Smooth muscle cell (in vitro differentiated cells): ENCODE measurements around the gene ATP2B2. TPM values are rescaled to one million over a fixed set of nuclear protein-coding genes. Genes with fewer than 3 reads are reported as not detected.

Experiments used
- DNase-seq: peaks from one replicate; lab custom pipeline; 2025; ENCODE audit not compliant: unreplicated experiment; lab: John Stamatoyannopoulos, UW
- H2AFZ ChIP-seq: fragments of 200-600 bp; sonication (generic); 2 replicates; pipeline ENCODE4 v1.6.0; 2016; ENCODE audit warnings: antibody characterized with exemption, low read depth, mild to moderate bottlenecking
- H3F3A ChIP-seq: fragments of 200-600 bp; sonication (generic); 2 replicates; pipeline ENCODE4 v1.6.0; 2017; ENCODE audit warnings: antibody characterized with exemption, low read depth
- H3K27ac ChIP-seq: fragments of 200-600 bp; sonication (generic); 2 replicates; pipeline ENCODE4 v1.5.1; 2016; ENCODE audit warnings: low read depth, mild to moderate bottlenecking
- H3K27me3 ChIP-seq: fragments of 200-600 bp; sonication (generic); 2 replicates; pipeline ENCODE4 v1.6.1; 2016; ENCODE audit warnings: low read depth, mild to moderate bottlenecking
- H3K36me3 ChIP-seq: fragments of 200-600 bp; sonication (generic); 2 replicates; pipeline ENCODE4 v1.5.1; 2016; ENCODE audit warnings: low read depth
- H3K4me1 ChIP-seq: fragments of 200-600 bp; sonication (generic); 2 replicates; pipeline ENCODE4 v1.5.1; 2016; ENCODE audit warnings: low read depth
- H3K4me2 ChIP-seq: fragments of 200-600 bp; sonication (generic); 2 replicates; pipeline ENCODE4 v1.6.0; 2016; ENCODE audit warnings: mild to moderate bottlenecking
- H3K4me3 ChIP-seq: fragments of 200-600 bp; sonication (generic); 2 replicates; pipeline ENCODE4 v1.5.1; 2016; ENCODE audit warnings: mild to moderate bottlenecking
- H3K79me2 ChIP-seq: fragments of 200-600 bp; sonication (generic); 2 replicates; pipeline ENCODE4 v1.6.0; 2016; ENCODE audit warnings: low read depth, mild to moderate bottlenecking
- H3K9ac ChIP-seq: fragments of 200-600 bp; sonication (generic); 2 replicates; pipeline ENCODE4 v1.6.0; 2016; ENCODE audit warnings: low read depth
- H3K9me3 ChIP-seq: fragments of 200-600 bp; sonication (generic); replicated peaks from 2 replicates; pipeline ENCODE4 v1.5.1; 2016; ENCODE audit warnings: low read depth
- H4K20me1 ChIP-seq: fragments of 200-600 bp; sonication (generic); 2 replicates; pipeline ENCODE4 v1.6.0; 2016; ENCODE audit warnings: low read depth
- CTCF ChIP-seq: fragments of 200-600 bp; sonication (generic); IDR thresholded peaks from 2 replicates; pipeline ENCODE4 v1.5.1; 2017; ENCODE audit warnings: borderline replicate concordance, mild to moderate bottlenecking, antibody characterized with exemption; ENCODE audit not compliant: insufficient read depth, poor library complexity, severe bottlenecking
- WGBS: methylation state at CpG from one replicate; pipeline ENCODE4 v1.1.7; 2016; ENCODE audit warnings: low lambda C conversion rate; 5-methylcytosine and 5-hydroxymethylcytosine counted together
- polyA plus RNA-seq: library from polyadenylated mRNA; unstranded; fragments of >200 nt; fragmentation: Nextera tagmentation; extraction: Ambion mirVana; gene quantifications from 2 replicates; pipeline ENCODE4 v1.2.1, GENCODE V29; 2016
- total RNA-seq: library from RNA; depleted of rRNA; stranded (reverse); fragments of >200 nt; gene quantifications from 2 replicates; pipeline ENCODE4 v1.2.3, GENCODE V29; 2014

ATP2B2 gene
- total and polyA plus RNA-seq, 2 experiments from 2014 or later = not detected

- H3K27me3 ChIP-seq = peaks cover 12% of the 10 kb centered on the region
- no peak overlapping the region for H2AFZ ChIP-seq
- H3K27ac ChIP-seq = no peak overlapping the region
- H3K79me2 ChIP-seq = no peaks in the 10 kb centered on the region
- H3K9ac ChIP-seq = no peak overlapping the region
- no peaks in the 10 kb centered on the region for H3K4me1 ChIP-seq
- H4K20me1 ChIP-seq = no peaks in the 10 kb centered on the region
- no peak for TF ChIP-seq CTCF
- no peak overlapping the region for H3K4me2 ChIP-seq
- H3K36me3 ChIP-seq = no peaks in the 10 kb centered on the region
- H3K4me3 ChIP-seq = no peak overlapping the region
- no peaks in the 10 kb centered on the region for H3F3A ChIP-seq
- 80% methylated on average over 10 of the region's 10 CpGs for WGBS
- no peak for DNase-seq
- no peaks in the 10 kb centered on the region for H3K9me3 ChIP-seq
Measured at GRCh38 chr3:10510086-10510742, 4.8 kb upstream of the ATP2B2 start.

GRCh38 chr3:10509325-10509724 lies 3.9 kb upstream of the ATP2B2 start:
- H4K20me1 ChIP-seq = no peaks in the 10 kb centered on the region
- WGBS = 96% methylated on average over 7 of the region's 7 CpGs
- no peak overlapping the region for H3K4me3 ChIP-seq
- H3K4me2 ChIP-seq = no peak overlapping the region
- H3K27me3 ChIP-seq = peaks cover 20% of the 10 kb centered on the region
- no peak for TF ChIP-seq CTCF
- no peak overlapping the region for H3K27ac ChIP-seq
- H3F3A ChIP-seq = no peaks in the 10 kb centered on the region
- no peak overlapping the region for H2AFZ ChIP-seq
- H3K4me1 ChIP-seq = no peaks in the 10 kb centered on the region
- no peak for DNase-seq
- no peaks in the 10 kb centered on the region for H3K79me2 ChIP-seq
- H3K9me3 ChIP-seq = no peaks in the 10 kb centered on the region
- H3K9ac ChIP-seq = no peak overlapping the region
- H3K36me3 ChIP-seq = no peaks in the 10 kb centered on the region

- no peak overlapping the region for H3K9ac ChIP-seq
- no peak overlapping the region for H2AFZ ChIP-seq
- H3K4me3 ChIP-seq = no peak overlapping the region
- no peak overlapping the region for H3K27ac ChIP-seq
- no peaks in the 10 kb centered on the region for H3F3A ChIP-seq
- no peak for DNase-seq
- no peak for TF ChIP-seq CTCF
- WGBS = 90% methylated on average over 6 of the region's 6 CpGs
- H4K20me1 ChIP-seq = no peaks in the 10 kb centered on the region
- no peak overlapping the region for H3K4me2 ChIP-seq
- peaks cover 24% of the 10 kb centered on the region for H3K27me3 ChIP-seq
- no peaks in the 10 kb centered on the region for H3K79me2 ChIP-seq
- H3K9me3 ChIP-seq = no peaks in the 10 kb centered on the region
- H3K36me3 ChIP-seq = no peaks in the 10 kb centered on the region
- H3K4me1 ChIP-seq = no peaks in the 10 kb centered on the region
Measured at GRCh38 chr3:10508619-10509260, 3.4 kb upstream of the ATP2B2 start.

- Histone ChIP-seq H3K27ac (no peak overlapping the region), H3K9ac (no peak overlapping the region), H3K27me3 (peaks cover 29% of the 10 kb centered on the region), H3K4me2 (no peak overlapping the region), H3K79me2 (no peaks in the 10 kb centered on the region), H3K4me3 (no peak overlapping the region), H2AFZ (no peak overlapping the region), H3K4me1 (no peaks in the 10 kb centered on the region), H4K20me1 (no peaks in the 10 kb centered on the region), H3F3A (no peaks in the 10 kb centered on the region), H3K36me3 (no peaks in the 10 kb centered on the region), H3K9me3 (no peaks in the 10 kb centered on the region)
- no peak for TF ChIP-seq CTCF
- DNase-seq = no peak
- WGBS = 77% methylated on average over 3 of the region's 3 CpGs
Measured at GRCh38 chr3:10508235-10508618, 2.8 kb upstream of the ATP2B2 start.
